ENCODE data around the gene PRPF31.

PRPF31 gene

DNA sequence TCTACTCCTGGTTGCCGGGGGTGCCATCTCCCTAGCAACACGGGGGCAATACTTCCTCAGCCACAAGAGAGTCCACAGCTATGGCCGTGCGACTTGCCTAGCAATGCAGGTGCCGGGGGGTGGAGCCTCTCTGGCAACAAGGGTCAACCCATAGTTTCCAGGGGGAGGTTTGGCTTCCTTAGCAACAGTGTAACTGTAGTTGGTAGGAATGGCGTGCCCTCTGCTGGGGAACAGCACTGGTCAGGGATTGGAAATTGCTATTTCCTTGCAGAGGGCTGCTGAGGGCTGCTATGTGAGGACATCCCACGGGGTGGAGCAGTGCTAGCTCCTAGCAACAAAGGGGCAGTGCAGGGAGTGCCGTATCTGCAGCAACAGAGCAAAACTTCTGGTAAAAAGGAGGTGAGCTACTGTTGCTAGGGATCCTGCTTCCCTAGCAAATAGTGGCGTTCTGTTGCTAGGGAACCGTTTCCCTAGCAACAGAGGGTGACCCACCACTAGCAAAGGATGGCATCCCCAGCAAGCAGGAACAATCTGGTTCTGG, 64.4 kb downstream of the PRPF31 start:
- in situ Hi-C loops (cut with HindIII; ENCODE audit: low sequenced_read_pairs): no loop called here
- TF ChIP-seq, protein P1, sequence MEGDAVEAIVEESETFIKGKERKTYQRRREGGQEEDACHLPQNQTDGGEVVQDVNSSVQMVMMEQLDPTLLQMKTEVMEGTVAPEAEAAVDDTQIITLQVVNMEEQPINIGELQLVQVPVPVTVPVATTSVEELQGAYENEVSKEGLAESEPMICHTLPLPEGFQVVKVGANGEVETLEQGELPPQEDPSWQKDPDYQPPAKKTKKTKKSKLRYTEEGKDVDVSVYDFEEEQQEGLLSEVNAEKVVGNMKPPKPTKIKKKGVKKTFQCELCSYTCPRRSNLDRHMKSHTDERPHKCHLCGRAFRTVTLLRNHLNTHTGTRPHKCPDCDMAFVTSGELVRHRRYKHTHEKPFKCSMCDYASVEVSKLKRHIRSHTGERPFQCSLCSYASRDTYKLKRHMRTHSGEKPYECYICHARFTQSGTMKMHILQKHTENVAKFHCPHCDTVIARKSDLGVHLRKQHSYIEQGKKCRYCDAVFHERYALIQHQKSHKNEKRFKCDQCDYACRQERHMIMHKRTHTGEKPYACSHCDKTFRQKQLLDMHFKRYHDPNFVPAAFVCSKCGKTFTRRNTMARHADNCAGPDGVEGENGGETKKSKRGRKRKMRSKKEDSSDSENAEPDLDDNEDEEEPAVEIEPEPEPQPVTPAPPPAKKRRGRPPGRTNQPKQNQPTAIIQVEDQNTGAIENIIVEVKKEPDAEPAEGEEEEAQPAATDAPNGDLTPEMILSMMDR (IDR thresholded peaks at IDR 0.05; ENCODE audit: low read depth, low read length): peak; percentile 73
- H3K4me3 ChIP-seq (ENCODE audit: low read depth, low read length): no peak overlapping the region
- DNase-seq (ENCODE audit: low read depth, low spot score): peak; percentile 84

GRCh38 chr19:54180691-54181091, 65.1 kb downstream of the PRPF31 start:
- TF ChIP-seq, protein P1 (IDR thresholded peaks at IDR 0.05; ENCODE audit: low read depth, low read length): no peak
- H3K4me3 ChIP-seq (ENCODE audit: low read depth, low read length): no peak overlapping the region
- DNase-seq (ENCODE audit: low read depth, low spot score): no peak
- in situ Hi-C loops (cut with HindIII; ENCODE audit: low sequenced_read_pairs): no loop called here
